NOMO-1 treated with dmso at 0.1 percent for 144 hours (cell line): ENCODE data around the gene BACE1-AS.
"Not testable (repeated sequence)": the region's sequence is repeated elsewhere in the genome, so short reads cannot be mapped to it uniquely, and the experiment has no call there.

Source experiments
- DNase-seq: peaks from one replicate; lab custom pipeline; 2025; ENCODE audit not compliant: unreplicated experiment; lab: John Stamatoyannopoulos, UW

The BACE1-AS gene

DNA sequence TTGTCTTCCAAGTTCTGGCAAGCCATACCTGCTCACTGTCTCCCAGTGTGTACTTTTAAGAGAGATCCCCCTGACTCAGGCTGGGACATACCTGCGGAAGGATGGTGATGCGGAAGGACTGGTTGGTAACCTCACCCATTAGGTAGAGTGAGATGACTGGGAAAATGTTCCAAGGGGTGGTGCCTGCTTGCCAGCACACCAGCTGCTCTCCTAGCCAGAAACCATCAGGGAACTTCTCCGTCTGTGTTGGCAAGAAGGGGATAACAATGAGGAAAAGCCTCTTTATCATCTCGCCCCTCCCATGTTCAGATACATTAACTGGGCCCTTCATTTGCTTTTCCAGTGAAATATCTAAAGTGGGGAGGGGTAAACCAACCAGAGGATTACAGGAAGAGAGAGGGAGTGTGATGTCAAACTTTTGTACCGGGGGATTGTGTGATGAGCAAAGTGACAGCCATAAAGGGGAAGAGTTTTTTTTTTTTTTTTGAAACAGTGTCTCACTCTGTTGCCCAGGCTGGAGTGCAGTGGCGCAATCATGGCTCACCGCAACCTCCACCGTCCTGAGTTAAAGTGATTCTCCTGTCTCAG lies at the start of gene BACE1-AS:
Gene BACE1-AS, plus strand, starts transcription at position 538 of the 588 bp plus-strand sequence.
- no peak for DNase-seq

- no peak for DNase-seq
These were observed 42.8 kb upstream of the BACE1-AS start for GRCh38 chr11:117248341-117248740.

GRCh38 chr11:117249571-117249970 lies 41.6 kb upstream of the BACE1-AS start:
- DNase-seq = no peak

- DNase-seq = no peak
These were observed 39.6 kb upstream of the BACE1-AS start for GRCh38 chr11:117251506-117251905.

- no peak for DNase-seq
These were observed 35.2 kb upstream of the BACE1-AS start for GRCh38 chr11:117255966-117256365.

DNA sequence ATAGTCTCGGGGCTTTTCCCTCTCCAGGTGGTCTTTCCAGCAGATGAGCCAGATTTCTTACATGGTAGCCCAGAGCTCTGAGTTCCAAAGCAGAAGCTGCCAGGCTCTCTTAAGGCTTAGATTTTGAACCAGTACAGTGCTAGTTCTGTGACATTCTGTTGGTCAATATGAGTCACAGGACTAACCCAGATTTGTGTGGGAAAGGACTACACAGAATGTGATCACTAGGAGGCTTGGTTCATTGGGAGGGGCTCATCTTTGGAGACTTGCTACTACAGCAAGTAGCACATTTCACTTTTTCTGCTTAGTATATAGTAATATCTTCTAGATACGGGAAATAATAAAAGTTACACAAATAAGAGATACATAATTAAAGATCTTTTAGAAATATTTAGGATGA lies 34.6 kb upstream of the BACE1-AS start:
- DNase-seq = no peak

DNA sequence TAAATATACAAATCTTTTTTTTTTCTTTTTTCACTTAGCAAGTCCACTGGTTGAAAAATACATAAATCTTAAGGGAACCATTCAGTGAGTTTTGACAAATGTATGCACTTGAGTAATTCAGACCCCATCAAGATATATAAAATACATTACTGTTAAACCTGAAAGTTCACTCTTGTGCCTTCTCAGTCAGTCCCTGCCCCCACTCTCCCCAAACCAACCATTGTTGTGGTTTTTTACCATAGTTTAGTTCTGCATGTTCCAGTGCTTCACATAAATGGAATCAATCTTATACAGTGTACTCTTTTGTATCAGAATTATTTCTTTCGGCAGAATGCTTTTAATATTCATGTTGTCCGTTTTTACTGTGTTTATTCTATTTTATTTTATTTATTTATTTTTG lies 32.6 kb upstream of the BACE1-AS start:
- no peak for DNase-seq

GRCh38 chr11:117259417-117259816 lies 31.7 kb upstream of the BACE1-AS start:
- no peak for DNase-seq

DNA sequence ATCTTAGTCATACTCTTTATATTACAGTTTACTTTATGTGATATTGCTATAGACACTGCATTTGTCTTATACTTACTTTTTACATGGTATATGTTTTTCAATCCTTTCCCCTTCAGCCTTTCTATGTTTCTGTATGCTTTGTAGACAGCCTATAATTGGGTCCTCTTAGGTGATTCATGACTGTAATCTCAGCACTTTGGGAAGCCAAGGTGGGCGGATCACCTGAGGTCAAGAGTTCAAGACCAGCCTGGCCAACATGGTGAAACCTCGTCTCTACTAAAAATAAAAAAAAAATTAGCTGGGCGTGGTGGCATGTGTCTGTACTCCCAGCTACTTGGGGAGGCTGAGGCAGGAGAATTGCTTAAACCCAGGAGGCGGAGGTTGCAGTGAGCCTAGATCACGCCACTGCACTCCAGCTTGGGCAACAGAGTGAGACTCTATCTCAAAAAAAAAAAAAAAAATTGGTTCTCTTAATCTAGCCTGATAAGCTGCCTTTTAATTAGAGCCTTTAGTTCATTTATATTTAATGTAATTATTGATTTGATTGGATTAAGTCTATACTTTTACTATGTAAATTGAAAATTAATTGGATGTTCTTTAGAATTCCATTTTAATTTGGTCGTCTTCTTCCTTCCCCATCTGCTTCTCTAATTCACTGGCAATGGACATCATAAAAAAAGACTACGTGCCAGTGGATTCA lies 26.4 kb upstream of the BACE1-AS start:
- DNase-seq = not testable (repeated sequence)

GRCh38 chr11:117265745-117266144 lies 25.4 kb upstream of the BACE1-AS start:
- no peak for DNase-seq

- no peak for DNase-seq
These were observed 21.3 kb upstream of the BACE1-AS start for GRCh38 chr11:117269856-117270255.

- DNase-seq = no peak
These were observed 19.9 kb upstream of the BACE1-AS start for GRCh38 chr11:117271208-117271607.

DNA sequence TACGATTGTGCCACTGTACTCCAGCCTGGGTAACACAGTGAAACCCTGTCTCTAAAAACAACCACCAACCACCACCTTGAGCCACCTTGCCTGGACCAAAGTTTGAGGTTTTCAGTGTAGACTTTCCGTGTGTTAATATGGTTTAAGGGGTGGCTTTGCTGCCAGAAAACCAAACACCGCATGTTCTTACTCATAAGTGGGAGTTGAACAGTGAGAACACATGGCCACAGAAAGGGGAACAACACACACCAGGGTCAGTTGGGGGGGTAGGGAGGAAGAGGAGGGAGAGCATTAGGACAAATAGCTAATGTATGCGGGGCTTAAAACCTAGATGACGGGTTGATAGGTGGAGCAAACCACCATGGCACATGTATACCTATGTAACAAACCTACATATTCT lies 19.0 kb upstream of the BACE1-AS start:
- not testable (repeated sequence) for DNase-seq

DNA sequence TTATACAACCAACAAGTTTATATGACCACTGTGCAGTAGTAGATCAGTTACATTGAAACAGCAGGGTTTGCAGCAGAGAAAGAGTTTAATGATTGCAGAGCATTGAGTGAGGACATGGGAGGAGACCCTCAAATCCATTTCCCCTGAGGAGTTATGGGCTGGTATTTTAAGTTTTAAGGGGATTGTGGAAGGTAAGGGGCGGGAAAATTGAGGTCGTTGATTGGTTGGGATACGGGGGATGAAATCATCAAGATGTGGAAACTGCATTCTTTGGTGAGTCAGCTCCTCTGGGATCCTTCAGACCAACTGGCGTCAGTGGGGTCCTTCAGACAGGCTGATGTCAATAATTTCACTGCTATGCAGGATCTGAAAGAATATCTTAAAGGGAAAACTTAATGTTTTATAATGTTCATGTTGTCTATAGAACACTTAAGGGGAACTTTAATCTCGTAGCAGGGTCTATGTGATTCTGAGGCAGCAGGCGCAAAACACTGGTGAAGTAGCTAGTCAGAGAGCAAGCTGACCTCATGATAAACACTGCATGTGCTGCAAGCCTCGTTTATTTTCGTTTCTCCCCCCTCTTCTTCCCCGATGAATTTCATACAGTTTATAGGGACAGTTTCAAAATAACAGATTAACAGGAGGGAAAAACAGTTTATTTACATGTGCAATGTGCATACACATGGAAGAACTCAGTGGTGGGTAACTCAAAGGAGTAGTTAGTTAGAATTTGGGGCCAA lies 17.4 kb upstream of the BACE1-AS start:
- no peak for DNase-seq

- no peak for DNase-seq
These were observed 12.8 kb upstream of the BACE1-AS start for GRCh38 chr11:117278347-117278746.

DNA sequence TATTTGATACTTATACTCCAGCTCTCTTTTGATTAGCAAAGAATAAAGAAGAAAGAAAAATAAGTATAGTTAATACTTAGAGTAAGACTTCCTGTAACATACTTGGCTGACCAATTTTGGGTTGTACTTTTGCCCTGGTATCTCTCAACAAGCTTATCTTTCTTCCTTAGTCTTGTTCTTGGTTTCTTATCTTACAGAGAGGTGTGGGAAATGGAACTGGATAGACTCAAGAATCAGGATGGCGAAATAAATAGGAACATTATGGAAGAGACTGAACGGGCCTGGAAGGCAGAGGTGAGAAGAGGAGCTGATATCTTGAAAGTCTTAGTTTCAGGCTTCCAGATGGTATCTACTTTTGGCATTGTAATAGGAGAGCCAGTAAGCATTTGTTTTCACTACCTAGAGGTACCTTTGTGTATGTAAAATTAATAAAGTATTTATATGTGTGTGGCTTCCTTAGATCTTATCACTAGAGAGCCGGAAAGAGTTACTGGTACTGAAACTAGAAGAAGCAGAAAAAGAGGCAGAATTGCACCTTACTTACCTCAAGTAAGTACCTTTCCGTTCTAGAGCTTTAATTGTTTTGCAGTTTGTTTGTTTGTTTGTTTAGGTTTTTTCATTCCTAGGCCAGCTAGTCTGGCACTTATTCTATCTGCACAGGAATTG lies 11.3 kb upstream of the BACE1-AS start:
- no peak for DNase-seq

DNA sequence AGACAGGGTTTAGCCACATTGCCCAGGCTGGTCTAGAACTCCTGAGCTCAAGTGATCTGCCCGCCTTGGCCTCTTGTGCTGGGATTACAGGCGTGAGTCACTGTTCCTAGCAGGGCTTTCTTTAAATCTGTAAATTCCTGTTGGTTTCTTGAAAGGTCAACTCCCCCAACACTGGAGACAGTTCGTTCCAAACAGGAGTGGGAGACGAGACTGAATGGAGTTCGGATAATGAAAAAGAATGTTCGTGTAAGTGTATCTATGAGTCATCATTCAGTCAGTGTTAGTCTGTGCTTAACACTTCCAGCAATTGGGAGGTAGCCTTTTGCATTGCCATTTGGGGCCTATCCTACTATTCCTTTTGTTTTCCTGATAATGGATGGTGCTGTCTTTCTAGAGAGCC lies 10.0 kb upstream of the BACE1-AS start:
- DNase-seq = no peak

- DNase-seq = no peak
These were observed 9.3 kb upstream of the BACE1-AS start for GRCh38 chr11:117281869-117282268.

- DNase-seq = no peak
These were observed 8.2 kb upstream of the BACE1-AS start for GRCh38 chr11:117282956-117283355.

DNA sequence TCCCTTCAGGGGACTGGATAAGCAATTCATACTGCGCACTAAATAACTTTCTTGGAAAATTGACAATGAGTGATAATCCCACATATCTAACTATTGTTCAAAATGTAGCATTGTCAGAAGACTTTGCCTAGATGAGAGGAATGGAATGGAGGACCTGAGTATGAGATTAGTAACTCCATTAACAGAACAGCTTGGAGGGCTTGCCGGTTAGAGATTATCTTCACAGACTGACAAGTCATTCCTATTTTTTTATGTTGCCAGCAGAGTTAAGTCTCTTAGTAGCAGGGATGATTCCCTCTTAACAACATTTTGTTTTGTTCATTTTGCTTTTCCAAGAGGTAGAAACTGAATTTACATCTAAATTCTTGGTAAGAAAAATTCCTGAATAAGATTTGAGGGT lies 7.1 kb upstream of the BACE1-AS start:
- DNase-seq = no peak

DNA sequence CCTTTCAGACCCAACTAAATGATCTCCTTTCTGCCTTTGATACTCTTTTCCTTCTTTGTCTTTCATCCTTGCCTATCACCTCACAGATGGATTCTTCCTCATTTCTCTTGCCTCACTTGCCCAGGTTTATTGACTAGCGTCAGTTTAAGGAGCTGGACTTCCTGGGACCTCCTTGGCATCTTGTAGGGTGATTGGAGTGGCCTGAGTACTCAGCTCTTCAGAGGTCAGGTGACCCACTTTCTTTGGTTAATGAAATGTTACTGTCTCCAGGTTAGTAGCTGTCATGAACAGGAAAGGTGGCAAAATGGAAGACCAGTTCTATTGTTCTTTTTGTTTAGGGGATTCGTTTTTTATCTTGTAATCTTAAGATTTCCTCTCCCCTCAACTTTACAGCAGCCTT lies 4.6 kb upstream of the BACE1-AS start:
- DNase-seq = no peak

- no peak for DNase-seq
These were observed 3.5 kb upstream of the BACE1-AS start for GRCh38 chr11:117287668-117288067.
